ENCODE results near the gene EGFR.

Gene EGFR

GRCh38 chr7:55138663-55139062 is 119.8 kb downstream of the EGFR start:
- Histone ChIP-seq H3K4me2 (no peak overlapping the region), H3K9ac (no peak overlapping the region), H3K27ac (no peak overlapping the region), H4K20me1 (no peaks in the 10 kb centered on the region), H3K27me3 (no peaks in the 10 kb centered on the region), H3K4me3 (no peak overlapping the region), H3K36me3 (no peaks in the 10 kb centered on the region), H3K4me1 (peaks cover 0 to 24% (median 10%) of the 10 kb centered on the region in 10 experiments; a peak in 12 of 20 replicates), H3K9me3 (replicated peaks in 1 of 11) (peaks cover 0 to 14% (median 5%) of the 10 kb centered on the region in 11 experiments; a peak in 10 of 22 replicates)
- no peak for TF ChIP-seq Cebpa-rat (IDR thresholded peaks at IDR 0.05)

DNA sequence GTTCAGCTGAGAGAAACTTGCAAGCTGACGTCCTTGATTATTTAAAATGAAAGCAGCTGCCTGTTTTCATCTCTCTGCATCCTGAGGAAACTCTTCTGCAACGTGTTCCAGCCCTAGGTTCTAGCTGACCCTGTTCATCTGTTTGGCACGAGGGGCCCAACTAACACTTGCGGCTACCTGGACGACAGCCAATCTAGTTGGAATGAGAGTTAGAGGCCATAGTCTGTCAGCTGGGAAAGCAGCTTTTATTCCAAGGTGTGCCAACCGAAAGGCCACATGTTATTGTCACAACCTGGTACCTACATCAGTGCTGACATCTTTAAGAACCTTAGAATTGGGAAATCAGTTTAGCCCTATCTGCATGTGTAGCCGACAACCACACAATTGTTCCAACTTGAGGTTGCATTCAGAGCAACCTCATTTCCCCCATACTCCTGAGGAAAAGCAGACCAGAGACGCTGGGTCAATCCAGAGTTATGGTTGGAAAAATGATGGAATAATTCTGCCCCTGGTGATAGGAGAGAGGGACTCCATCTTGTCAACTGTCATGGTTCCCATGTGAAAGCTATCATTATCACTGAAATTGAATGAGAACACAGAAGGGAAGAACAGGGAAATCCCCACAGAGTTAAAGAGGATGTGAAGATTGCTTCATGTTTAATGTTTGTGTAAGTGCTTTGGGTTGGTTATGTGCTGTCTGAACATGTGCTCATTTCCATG is 121.6 kb downstream of the EGFR start:
- TF ChIP-seq Cebpa-rat (IDR thresholded peaks at IDR 0.05) = peak in 4 of 11 experiments; percentile 48 to 59 (median 55); a peak in 2 of 22 replicates

DNA sequence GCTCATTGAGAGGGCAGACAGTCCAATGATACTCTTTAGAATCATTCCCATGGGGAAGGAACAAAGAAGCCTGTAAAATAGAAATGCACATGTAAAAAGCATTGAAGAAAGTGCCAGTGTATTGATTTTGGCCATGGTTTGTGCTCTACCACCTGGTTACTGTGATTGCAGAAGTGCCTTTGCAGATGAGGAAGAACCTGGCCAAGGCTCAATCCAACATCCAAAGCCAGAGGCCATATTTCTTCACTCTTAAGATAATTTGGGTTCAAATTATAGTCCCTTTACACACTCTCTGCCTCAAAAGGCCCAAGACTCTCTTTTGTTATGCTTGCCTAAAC is 122.1 kb downstream of the EGFR start:
- Histone ChIP-seq H4K20me1 (no peaks in the 10 kb centered on the region), H3K4me1 (peaks cover 0 to 18% (median 10%) of the 10 kb centered on the region in 10 experiments; a peak in 12 of 20 replicates), H3K9ac (no peak overlapping the region), H3K27ac (peak overlapping the region in 7 of 11 experiments; percentile 10 to 68 (median 44); a peak in 11 of 22 replicates), H3K4me2 (peak overlapping the region in 9 of 11 experiments; percentile 8 to 65 (median 39); a peak in 12 of 22 replicates), H3K27me3 (peaks cover 0 to 10% (median 0%) of the 10 kb centered on the region in 11 experiments; a peak in 1 of 22 replicates), H3K9me3 (replicated peaks in 1 of 11) (peaks cover 0 to 14% (median 5%) of the 10 kb centered on the region in 11 experiments; a peak in 10 of 22 replicates), H3K36me3 (no peaks in the 10 kb centered on the region), H3K4me3 (no peak overlapping the region)
- TF ChIP-seq Cebpa-rat (IDR thresholded peaks at IDR 0.05) = no peak

More for the DNA sequence above, 121.6 kb downstream of the EGFR start:
- peak overlapping the region in 9 of 11 experiments; percentile 3 to 68 (median 29); a peak in 13 of 22 replicates for H3K27ac ChIP-seq
- H3K9ac ChIP-seq = no peak overlapping the region
- H3K4me1 ChIP-seq = peaks cover 0 to 18% (median 10%) of the 10 kb centered on the region in 10 experiments; a peak in 12 of 20 replicates
- H3K4me2 ChIP-seq = peak overlapping the region in 9 of 11 experiments; percentile 8 to 65 (median 39); a peak in 13 of 22 replicates
- no peaks in the 10 kb centered on the region for H4K20me1 ChIP-seq
- peaks cover 0 to 10% (median 0%) of the 10 kb centered on the region in 11 experiments; a peak in 1 of 22 replicates for H3K27me3 ChIP-seq
- H3K4me3 ChIP-seq = no peak overlapping the region
- no peaks in the 10 kb centered on the region for H3K36me3 ChIP-seq
- H3K9me3 ChIP-seq (replicated peaks in 1 of 11) = peaks cover 0 to 14% (median 5%) of the 10 kb centered on the region in 11 experiments; a peak in 10 of 22 replicates

- Histone ChIP-seq H3K9me3 (replicated peaks in 1 of 11) (peaks cover 0 to 16% (median 5%) of the 10 kb centered on the region in 11 experiments; a peak in 10 of 22 replicates), H3K4me2 (no peak overlapping the region), H3K4me1 (peaks cover 0 to 18% (median 13%) of the 10 kb centered on the region in 10 experiments; a peak in 12 of 20 replicates), H3K27ac (no peak overlapping the region), H3K36me3 (no peaks in the 10 kb centered on the region), H4K20me1 (no peaks in the 10 kb centered on the region), H3K27me3 (peaks cover 0 to 14% (median 0%) of the 10 kb centered on the region in 11 experiments; a peak in 1 of 22 replicates), H3K9ac (no peak overlapping the region), H3K4me3 (no peak overlapping the region)
- TF ChIP-seq Cebpa-rat (IDR thresholded peaks at IDR 0.05) = no peak
Measured at GRCh38 chr7:55142919-55143600, 124.2 kb downstream of the EGFR start.

GRCh38 chr7:55144333-55145317 is 125.8 kb downstream of the EGFR start:
- Histone ChIP-seq H4K20me1 (no peaks in the 10 kb centered on the region), H3K9me3 (replicated peaks in 1 of 11) (peaks cover 0 to 6% (median 0%) of the 10 kb centered on the region in 11 experiments; a peak in 1 of 22 replicates), H3K9ac (no peak overlapping the region), H3K36me3 (no peaks in the 10 kb centered on the region), H3K4me1 (peaks cover 0 to 18% (median 13%) of the 10 kb centered on the region in 10 experiments; a peak in 12 of 20 replicates), H3K27me3 (peaks cover 0 to 14% (median 0%) of the 10 kb centered on the region in 11 experiments; a peak in 1 of 22 replicates), H3K4me2 (no peak overlapping the region), H3K4me3 (no peak overlapping the region), H3K27ac (no peak overlapping the region)
- TF ChIP-seq Cebpa-rat (IDR thresholded peaks at IDR 0.05) = no peak

- no peak overlapping the region for H3K4me3 ChIP-seq
- H3K27ac ChIP-seq = no peak overlapping the region
- TF ChIP-seq Cebpa-rat (IDR thresholded peaks at IDR 0.05) = no peak
- no peak overlapping the region for H3K4me2 ChIP-seq
- H3K27me3 ChIP-seq = peaks cover 0 to 14% (median 0%) of the 10 kb centered on the region in 11 experiments; a peak in 1 of 22 replicates
- no peak overlapping the region for H3K9ac ChIP-seq
- peaks cover 0 to 6% (median 0%) of the 10 kb centered on the region in 11 experiments; a peak in 1 of 22 replicates for H3K9me3 ChIP-seq (replicated peaks in 1 of 11)
- H3K4me1 ChIP-seq = peaks cover 0 to 11% (median 7%) of the 10 kb centered on the region in 10 experiments; a peak in 12 of 20 replicates
- H4K20me1 ChIP-seq = no peaks in the 10 kb centered on the region
- no peaks in the 10 kb centered on the region for H3K36me3 ChIP-seq
Measured at GRCh38 chr7:55145606-55146005, 126.8 kb downstream of the EGFR start.

DNA sequence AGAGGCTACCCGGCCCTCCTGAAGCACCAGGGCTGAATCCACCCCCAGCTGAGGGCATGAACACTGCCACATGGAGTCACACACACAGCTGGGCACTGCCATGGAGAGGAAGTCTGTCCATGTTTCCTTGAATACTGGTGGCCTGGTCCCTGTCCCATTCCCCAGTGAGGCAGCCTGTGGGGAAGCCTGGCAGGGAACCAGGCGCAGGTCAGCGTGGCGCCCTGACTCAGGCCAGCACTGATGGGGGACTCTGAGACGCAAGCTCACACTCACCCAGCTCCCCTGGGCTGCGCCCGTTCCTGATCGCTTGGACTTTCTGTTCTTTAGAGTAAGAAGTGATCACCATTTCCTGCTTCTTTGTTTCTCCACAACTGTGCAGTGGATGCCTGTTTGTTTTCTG is 128.3 kb downstream of the EGFR start:
- no peak for TF ChIP-seq Cebpa-rat (IDR thresholded peaks at IDR 0.05)
- Histone ChIP-seq H3K9me3 (replicated peaks in 1 of 11) (peaks cover 0 to 6% (median 0%) of the 10 kb centered on the region in 11 experiments; a peak in 1 of 22 replicates), H3K36me3 (no peaks in the 10 kb centered on the region)

GRCh38 chr7:55147736-55148135 is 128.9 kb downstream of the EGFR start:
- no peak overlapping the region for H3K27ac ChIP-seq
- H3K4me3 ChIP-seq = no peak overlapping the region
- H3K27me3 ChIP-seq = peaks cover 0 to 14% (median 0%) of the 10 kb centered on the region in 11 experiments; a peak in 1 of 22 replicates
- H3K9ac ChIP-seq = no peak overlapping the region
- TF ChIP-seq Cebpa-rat (IDR thresholded peaks at IDR 0.05) = no peak
- H3K4me1 ChIP-seq = peaks cover 6 to 12% (median 9%) of the 10 kb centered on the region in 10 experiments; a peak in 19 of 20 replicates
- no peak overlapping the region for H3K4me2 ChIP-seq
- no peaks in the 10 kb centered on the region; a peak in 1 of 22 replicates for H4K20me1 ChIP-seq
- peaks cover 0 to 6% (median 0%) of the 10 kb centered on the region in 11 experiments; a peak in 1 of 22 replicates for H3K9me3 ChIP-seq (replicated peaks in 1 of 11)
- no peaks in the 10 kb centered on the region for H3K36me3 ChIP-seq

More for the DNA sequence above, 128.3 kb downstream of the EGFR start:
- Histone ChIP-seq H3K4me2 (no peak overlapping the region), H3K9ac (no peak overlapping the region), H4K20me1 (no peaks in the 10 kb centered on the region), H3K4me3 (no peak overlapping the region), H3K27me3 (peaks cover 0 to 14% (median 0%) of the 10 kb centered on the region in 11 experiments; a peak in 1 of 22 replicates), H3K27ac (no peak overlapping the region), H3K4me1 (peaks cover 0 to 6% (median 2%) of the 10 kb centered on the region in 10 experiments; a peak in 8 of 20 replicates)

Measured in BLaER1 treated with 17β-estradiol and CSF1 and Interleukin-3, amounts not matched to agents 10 nM and 100 nM (cell line).